Measurements from ENCODE around the gene IL1B. TPM values are rescaled to one million over a fixed set of nuclear protein-coding genes. Genes with fewer than 3 reads are reported as not detected.
A peak's percentile ranks its signal among the peaks of the same experiment; 100 is the strongest.

IL1B gene
- total RNA-seq, 8 experiments from 2014 or later = 0.17 to 113 (median 19.7) TPM; not detected in 3

DNA sequence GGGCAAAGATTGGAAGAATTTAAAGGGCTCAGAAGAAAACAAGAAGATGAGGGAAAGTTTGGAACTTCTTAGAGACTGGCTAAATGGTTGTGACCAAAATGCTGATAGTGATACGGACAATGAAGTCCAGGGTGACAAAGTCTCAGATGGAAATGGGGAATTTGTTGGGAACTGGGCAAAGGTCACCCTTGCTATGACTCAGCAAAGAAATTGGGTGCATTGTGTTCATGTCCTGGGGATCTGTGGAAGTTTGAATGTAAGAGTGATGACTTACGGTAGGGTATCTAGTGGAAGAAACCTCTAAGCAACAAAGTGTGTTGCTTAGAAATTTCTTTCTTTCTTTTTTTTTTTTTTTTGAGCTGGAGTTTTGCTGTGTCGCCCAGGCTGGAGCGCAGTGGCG lies 46.3 kb downstream of the IL1B start:
- 92 to 100% (median 96%) methylated on average over 2 to 5 of the region's 5 CpGs; no CpG with 5 or more reads in 1 of the 10 experiments for WGBS, 10 experiments
- no peak for ATAC-seq (replicated peaks in 6 of 8)
- Histone ChIP-seq H3K27ac (no peak overlapping the region), H3K4me3 (no peak overlapping the region), H3K4me1 (replicated peaks in 1 of 2) (peaks cover 12 to 19% of the 10 kb centered on the region in 2 donors)
- in situ Hi-C loops (cut with MboI; ENCODE audit: low pct_unique_long_range_greater_than_20kb in 2 of 9, low sequenced_read_pairs in 9 of 9, unreplicated experiment in 9 of 9) = no loop called here

DNA sequence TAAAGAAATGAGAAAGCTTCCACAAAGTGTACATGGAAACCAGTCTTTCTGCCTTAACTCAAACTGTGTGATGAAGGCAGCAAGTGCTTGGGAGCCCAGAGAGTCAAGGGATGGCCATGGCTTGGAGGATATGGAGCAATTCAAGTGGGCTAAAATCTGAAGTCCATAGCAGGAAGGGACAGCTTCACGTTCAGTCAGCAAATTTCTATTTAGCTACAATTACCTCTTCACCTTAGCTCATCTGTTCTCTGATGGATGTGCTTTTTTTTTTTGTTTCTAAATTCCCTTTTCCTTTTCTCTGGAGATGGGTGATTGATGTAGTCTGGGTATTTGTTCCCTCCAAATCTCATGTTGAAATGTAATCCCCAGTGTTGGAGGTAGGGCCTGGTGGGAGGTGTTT lies 47.4 kb downstream of the IL1B start:
- peaks cover 6 to 20% of the 10 kb centered on the region in 2 donors for H3K4me1 ChIP-seq (replicated peaks in 1 of 2)
- WGBS, 10 experiments = 38 to 100% (median 83%) methylated on average over 1 of the region's 1 CpG; no CpG with 5 or more reads in 2 of the 10 experiments
- ATAC-seq (replicated peaks in 6 of 8) = no peak
- in situ Hi-C loops (cut with MboI; ENCODE audit: low pct_unique_long_range_greater_than_20kb in 2 of 9, low sequenced_read_pairs in 9 of 9, unreplicated experiment in 9 of 9) = no loop called here
- H3K4me3 ChIP-seq = no peak overlapping the region
- H3K27ac ChIP-seq = no peak overlapping the region

DNA sequence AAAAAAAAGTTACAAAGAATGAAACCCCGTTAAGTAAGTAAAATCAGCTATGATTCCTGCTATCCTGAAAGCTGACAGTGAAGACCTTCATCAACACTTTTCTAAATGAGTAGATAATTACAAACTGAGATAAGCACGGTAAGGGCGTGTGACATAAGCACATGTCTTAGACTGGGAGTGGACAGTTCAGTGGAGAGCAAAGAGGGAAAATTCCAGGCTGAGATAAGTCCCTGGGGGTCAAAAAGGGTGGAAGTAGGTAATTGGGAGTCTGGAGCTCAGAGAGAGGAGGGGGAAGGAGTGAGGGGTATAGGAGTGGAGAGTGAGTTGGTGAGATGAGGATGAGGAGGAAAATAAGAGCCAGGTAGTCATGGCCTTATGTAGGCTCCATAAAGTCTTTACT lies 47.9 kb downstream of the IL1B start:
- no peak overlapping the region for H3K4me3 ChIP-seq
- in situ Hi-C loops (cut with MboI; ENCODE audit: low pct_unique_long_range_greater_than_20kb in 2 of 9, low sequenced_read_pairs in 9 of 9, unreplicated experiment in 9 of 9) = no loop called here
- WGBS, 10 experiments = 75 to 100% (median 95%) methylated on average over 1 to 3 of the region's 3 CpGs; no CpG with 5 or more reads in 2 of the 10 experiments
- ATAC-seq (replicated peaks in 6 of 8) = no peak
- H3K27ac ChIP-seq = no peak overlapping the region
- peaks cover under 1 to 20% of the 10 kb centered on the region in 2 donors for H3K4me1 ChIP-seq (replicated peaks in 1 of 2)

DNA sequence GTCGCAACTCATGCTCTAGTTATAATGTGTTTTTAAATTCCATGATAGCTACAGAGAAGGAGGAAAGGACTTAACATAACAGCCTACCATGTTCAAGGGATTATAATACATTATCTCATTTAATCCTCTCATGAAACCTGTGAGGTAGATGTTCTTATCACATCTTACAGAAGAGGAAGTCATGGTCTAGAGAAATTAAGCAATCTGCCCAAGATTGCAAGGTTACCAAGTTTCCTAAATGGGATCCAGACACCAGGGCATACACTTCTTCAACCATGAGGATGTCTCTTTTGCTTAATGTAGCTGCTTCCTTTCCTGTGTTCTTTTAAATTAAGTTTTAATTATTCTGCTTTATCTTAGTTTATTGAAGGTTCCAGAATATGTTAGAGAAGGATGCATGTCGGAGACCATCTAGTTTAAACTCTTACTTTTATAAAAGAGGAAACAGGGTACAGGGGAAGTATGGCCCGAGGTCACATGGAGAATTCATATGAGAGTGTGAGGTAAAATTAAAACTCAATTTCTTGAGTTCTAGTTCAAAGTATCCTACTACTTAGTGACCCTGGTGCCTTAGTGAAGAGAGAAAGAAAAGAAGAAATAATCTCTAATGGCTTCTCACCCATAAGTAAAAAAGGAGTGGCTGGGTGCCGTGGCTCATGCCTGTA lies 48.7 kb downstream of the IL1B start:
- in situ Hi-C loops (cut with MboI; ENCODE audit: low pct_unique_long_range_greater_than_20kb in 2 of 9, low sequenced_read_pairs in 9 of 9, unreplicated experiment in 9 of 9) = no loop called here
- WGBS, 10 experiments = 69 to 100% (median 96%) methylated on average over 1 to 4 of the region's 4 CpGs; no CpG with 5 or more reads in 1 of the 10 experiments
- Histone ChIP-seq H3K27ac (no peak overlapping the region), H3K4me1 (replicated peaks in 1 of 2) (peaks cover 0 to 24% of the 10 kb centered on the region in 2 donors), H3K4me3 (no peak overlapping the region)
- no peak for ATAC-seq (replicated peaks in 6 of 8)

DNA sequence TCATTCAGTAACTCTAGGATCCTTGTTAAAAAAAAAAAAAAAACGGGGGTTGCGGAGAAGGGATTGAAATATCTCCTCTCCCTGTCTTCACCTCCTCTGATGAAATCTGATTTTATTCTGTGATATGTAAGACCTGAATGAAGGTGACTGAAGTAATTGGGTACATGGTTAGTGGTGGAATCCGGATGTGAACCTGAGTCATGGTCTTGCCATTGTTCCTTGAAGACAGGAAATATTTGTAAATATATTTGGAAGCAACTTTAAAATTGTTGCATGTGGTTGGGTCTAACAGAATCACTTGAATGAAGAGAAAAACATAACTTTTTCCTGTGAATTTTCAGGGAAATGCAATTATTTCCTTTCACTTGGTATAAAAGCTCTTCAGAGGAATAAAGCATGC lies 49.3 kb downstream of the IL1B start:
- no peak overlapping the region for H3K27ac ChIP-seq
- no peak for ATAC-seq (replicated peaks in 6 of 8)
- in situ Hi-C loops (cut with MboI; ENCODE audit: low pct_unique_long_range_greater_than_20kb in 2 of 9, low sequenced_read_pairs in 9 of 9, unreplicated experiment in 9 of 9) = no loop called here
- no peak overlapping the region for H3K4me3 ChIP-seq
- peaks cover 0 to 24% of the 10 kb centered on the region in 2 donors for H3K4me1 ChIP-seq (replicated peaks in 1 of 2)
- WGBS, 10 experiments = 33 to 100% (median 94%) methylated on average over 1 to 3 of the region's 3 CpGs; no CpG with 5 or more reads in 3 of the 10 experiments

DNA sequence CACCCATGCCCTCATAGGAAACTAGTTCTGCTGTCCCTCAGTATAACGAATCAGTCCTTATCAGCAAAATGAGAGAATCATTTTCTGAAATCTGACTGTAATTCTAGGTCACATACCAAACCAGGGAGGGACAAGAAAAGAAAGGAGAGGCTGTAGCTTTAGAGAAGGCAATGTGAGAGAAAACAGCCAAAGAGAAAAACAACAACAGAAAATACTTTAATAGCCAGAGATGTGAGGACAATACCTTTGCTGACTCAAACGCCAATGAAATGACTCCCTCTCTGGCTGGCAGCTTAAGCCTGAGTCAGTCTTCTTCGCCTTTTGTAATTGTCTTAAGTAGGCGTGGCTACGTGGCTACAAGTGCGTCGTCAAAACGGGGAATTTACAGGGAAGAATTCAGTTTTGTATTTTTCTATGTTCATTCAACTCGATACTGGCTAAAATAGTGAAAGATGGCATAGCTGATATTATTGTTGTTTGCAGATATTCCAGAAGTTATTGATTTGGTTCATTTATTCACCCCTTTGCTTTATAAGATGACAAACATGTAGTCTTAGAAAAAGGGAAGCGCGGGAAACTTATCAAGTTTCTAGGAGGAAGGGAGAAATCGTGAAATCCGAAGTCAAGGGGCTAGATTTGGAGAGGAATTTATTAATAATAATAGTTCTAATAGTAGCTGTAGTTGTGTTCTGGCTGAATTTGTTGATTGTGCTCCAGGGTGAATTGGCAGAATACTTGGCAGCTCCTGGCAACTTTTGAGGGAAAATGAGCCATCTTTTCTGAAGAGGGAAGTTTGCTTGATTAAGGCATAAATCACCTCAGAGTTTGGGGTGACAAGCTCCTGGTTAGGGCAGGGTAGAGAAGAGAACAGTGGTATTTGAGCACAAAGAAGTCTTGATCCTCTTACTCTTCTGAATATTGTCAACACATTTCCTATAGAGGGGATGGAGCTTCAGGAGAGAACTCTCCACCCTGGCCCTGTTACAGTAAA lies 52.1 kb downstream of the IL1B start, which contains the start of gene IL1A:
IL1A (minus strand) TSS at position 295 of the 991 bp plus-strand sequence. CDS start 723 bp downstream, outside the sequence.
- H3K4me3 ChIP-seq = peak within 1 kb of the TSS in 1 of 5 donors; percentile 9
- in situ Hi-C loops (cut with MboI; ENCODE audit: low pct_unique_long_range_greater_than_20kb in 2 of 9, low sequenced_read_pairs in 9 of 9, unreplicated experiment in 9 of 9) = no loop called here
- 7 to 57% (median 29%) methylated on average over 5 to 13 of the region's 13 CpGs for WGBS, 10 experiments
- H3K4me1 ChIP-seq (replicated peaks in 1 of 2) = peaks cover 0 to 23% of the 10 kb centered on the region in 2 donors
- ATAC-seq (replicated peaks in 6 of 8) = peak in 7 of 8 experiments; percentile 58 to 90 (median 74)
- no peak within 1 kb of the TSS for H3K27ac ChIP-seq

DNA sequence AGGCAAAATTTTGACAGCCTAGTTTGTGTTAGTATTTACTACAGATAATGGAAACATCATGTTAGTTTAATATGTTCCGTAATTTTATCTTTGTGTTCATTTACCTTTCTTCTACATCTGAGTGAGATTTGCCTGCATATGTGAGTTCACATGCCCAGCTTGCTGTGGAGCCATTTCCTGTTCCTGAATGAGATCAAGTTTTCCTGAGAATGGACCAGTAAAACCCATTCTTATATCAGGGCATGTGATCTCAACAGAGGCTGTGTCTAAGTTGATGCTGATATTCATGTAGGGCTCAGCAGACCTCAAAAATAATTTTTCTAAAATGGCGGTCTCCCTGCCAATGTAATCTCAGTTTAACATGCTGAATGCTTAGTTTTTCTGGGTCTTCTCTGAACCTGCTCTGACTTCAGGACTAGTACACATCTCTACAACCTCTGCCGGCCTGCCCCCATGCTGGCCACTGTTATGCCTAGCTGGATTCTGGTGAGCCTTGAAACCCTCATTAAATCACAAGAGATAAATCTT lies 53.3 kb downstream of the IL1B start:
- Histone ChIP-seq H3K4me3 (no peak overlapping the region), H3K27ac (no peak overlapping the region), H3K4me1 (replicated peaks in 1 of 2) (peaks cover 0 to 17% of the 10 kb centered on the region in 2 donors)
- ATAC-seq (replicated peaks in 6 of 8) = no peak
- in situ Hi-C loops (cut with MboI; ENCODE audit: low pct_unique_long_range_greater_than_20kb in 2 of 9, low sequenced_read_pairs in 9 of 9, unreplicated experiment in 9 of 9) = no loop called here
- 83 to 100% (median 98%) methylated on average over 1 to 3 of the region's 3 CpGs for WGBS, 10 experiments

DNA sequence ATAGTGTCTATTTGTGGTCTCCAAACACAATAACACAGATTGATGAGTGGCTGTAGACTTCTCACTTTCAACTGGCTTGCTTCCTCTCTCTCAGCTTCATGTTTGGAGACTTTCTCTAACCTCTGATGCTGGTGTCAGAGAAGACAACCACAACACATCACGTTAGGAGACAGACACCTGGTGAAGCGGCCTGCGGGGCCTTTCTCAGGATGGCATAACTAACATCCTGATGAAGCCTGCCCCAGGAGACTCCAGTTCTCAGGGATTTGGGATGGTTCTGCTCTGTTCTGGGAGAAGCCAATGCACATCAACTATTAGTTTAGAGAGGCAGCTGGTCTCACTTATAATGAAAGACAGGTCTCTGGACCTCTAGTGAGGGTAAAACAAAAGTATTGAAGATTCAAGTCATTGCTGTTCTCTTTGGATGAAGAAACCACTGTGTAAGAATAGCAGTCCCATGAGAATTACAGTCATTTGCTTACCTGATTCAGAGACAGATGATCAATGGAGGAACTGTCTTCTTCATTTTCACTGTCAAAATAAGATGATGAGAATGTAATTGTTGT lies 54.3 kb downstream of the IL1B start:
- no peak for ATAC-seq (replicated peaks in 6 of 8)
- 43 to 100% (median 64%) methylated on average over 1 to 3 of the region's 3 CpGs; no CpG with 5 or more reads in 4 of the 10 experiments for WGBS, 10 experiments

More for the DNA sequence above, 54.3 kb downstream of the IL1B start:
- in situ Hi-C loops (cut with MboI; ENCODE audit: low pct_unique_long_range_greater_than_20kb in 2 of 9, low sequenced_read_pairs in 9 of 9, unreplicated experiment in 9 of 9) = no loop called here
- Histone ChIP-seq H3K27ac (no peak overlapping the region), H3K4me3 (no peak overlapping the region), H3K4me1 (replicated peaks in 1 of 2) (peaks cover 5 to 23% of the 10 kb centered on the region in 2 donors)

Other genes with a start within 250 kb of the IL1B start
- gene SLC20A1, start 190.8 kb downstream of the IL1B start, total RNA-seq = 10 to 100 TPM; 31.4 to 62.2 (median 47.6) TPM
- under 1 TPM in 4 of 8 experiments, not detected in 4; 0.09 to 0.52 (median 0.33) TPM for gene NT5DC4, start 115.8 kb downstream of the IL1B start, total RNA-seq
- gene CKAP2L, start 72.2 kb downstream of the IL1B start, total RNA-seq = 10 to 100 TPM in 3 of 8 experiments, 1 to 10 TPM in 3, under 1 TPM in 2; 0.73 to 22.5 (median 1.2) TPM
- 1 to 10 TPM in 1 of 8 experiments, under 1 TPM in 5, not detected in 2; 0.05 to 2.6 (median 0.22) TPM for gene IL1A, start 52.3 kb downstream of the IL1B start, total RNA-seq
- gene IL37, start 74.4 kb upstream of the IL1B start, total RNA-seq = not detected
- gene IL36G, start 141.2 kb upstream of the IL1B start, total RNA-seq = under 1 TPM in 2 of 8 experiments, not detected in 6; 0.31 to 0.92 TPM
- not detected for gene IL36A, start 168.7 kb upstream of the IL1B start, total RNA-seq
- 1 to 10 TPM in 1 of 8 experiments, under 1 TPM in 2, not detected in 5; 0.21 to 4.9 (median 0.81) TPM for gene IL36B, start 216.1 kb upstream of the IL1B start, total RNA-seq
- gene IL36RN, start 222.4 kb upstream of the IL1B start, total RNA-seq = under 1 TPM in 5 of 8 experiments, not detected in 3; 0.17 to 0.66 (median 0.45) TPM
- gene IL1F10, start 231.2 kb upstream of the IL1B start, total RNA-seq = under 1 TPM in 1 of 8 experiments, not detected in 7; 0.24 TPM